Inflammatory macrophage treated with lipopolysaccharide for 4 hours (primary cell): Measurements from ENCODE around the gene TRMT2A.
"Not testable (repeated sequence)": the region's sequence is repeated elsewhere in the genome, so short reads cannot be mapped to it uniquely, and the experiment has no call there.

ENCODE experiments used
- DNase-seq: peaks from one replicate; pipeline ENCODE4 v3.0.0-alpha.2; 2020

The TRMT2A gene

DNA sequence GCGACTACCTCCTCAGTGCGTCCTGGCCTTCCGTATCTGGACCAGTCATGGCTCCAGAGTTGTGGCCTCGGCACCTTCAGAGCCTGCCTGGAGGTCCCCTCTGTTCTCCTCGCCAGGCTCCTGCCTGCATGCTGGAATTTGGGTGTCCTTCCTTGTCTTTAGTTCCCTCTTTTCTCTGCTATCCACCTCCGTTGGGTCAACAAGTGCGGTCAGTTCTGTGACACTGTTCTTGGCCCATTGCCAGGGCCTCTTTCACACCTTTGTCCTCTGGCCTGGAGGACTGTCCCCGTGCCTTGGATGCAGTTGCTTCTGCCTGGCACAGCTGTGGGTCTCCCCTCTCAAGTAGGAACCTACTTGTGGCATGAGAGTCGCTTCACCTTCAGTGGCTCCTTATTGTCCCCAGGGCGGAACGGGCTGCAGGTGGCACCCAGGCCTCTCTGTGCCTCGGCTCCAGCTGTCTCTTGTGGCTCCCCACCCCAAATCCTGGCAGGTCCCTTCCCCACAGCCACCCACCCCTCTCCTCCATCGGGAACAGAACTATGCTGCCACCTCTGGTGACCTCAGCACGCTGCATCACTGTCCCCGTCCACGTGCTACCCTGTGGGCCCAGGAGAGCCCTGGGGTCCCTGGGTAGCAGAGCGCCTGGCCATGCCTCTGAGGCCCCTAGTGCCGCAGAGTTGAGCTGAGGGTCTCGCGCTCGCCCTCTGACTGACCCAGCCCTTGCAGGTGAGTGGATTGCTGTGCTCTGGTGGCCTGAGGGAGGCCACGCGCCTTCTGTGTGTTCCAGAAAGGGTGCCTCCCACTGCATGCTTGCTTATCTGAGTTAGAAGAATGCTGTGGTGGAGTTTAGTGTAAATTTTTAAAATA lies 32.2 kb downstream of the TRMT2A start:
- DNase-seq = no peak

DNA sequence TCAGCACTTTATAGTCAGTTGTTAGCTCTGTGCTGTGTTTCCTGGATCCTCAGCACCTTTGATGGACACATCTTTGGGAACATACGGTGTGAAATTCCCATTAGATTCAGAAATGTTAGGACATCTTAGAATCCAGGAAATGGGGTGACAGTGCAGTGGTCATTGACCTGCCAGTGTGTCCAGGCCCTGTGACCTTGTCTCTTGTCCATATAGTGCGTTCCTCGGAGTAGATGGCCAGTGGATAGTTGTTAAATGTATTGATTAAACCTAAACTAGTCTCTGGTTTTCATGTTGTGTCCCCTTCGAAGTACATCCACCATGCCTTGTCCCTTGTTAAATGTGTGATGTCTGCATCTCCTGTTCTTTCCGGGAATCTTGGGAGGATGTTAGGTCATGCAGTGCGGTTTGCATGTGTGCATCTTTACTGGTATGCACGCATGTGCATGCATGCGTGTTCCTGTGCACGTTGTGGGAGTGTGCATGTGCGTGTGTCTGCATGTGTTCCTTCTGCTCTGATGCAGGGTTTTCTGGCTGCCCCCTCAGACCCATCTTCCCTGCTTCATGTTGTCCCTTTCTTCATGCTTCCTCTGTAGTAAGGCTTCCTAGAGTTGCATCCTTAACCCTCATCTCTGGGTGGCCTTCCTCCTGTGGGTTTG lies 33.0 kb downstream of the TRMT2A start:
- DNase-seq = no peak

DNA sequence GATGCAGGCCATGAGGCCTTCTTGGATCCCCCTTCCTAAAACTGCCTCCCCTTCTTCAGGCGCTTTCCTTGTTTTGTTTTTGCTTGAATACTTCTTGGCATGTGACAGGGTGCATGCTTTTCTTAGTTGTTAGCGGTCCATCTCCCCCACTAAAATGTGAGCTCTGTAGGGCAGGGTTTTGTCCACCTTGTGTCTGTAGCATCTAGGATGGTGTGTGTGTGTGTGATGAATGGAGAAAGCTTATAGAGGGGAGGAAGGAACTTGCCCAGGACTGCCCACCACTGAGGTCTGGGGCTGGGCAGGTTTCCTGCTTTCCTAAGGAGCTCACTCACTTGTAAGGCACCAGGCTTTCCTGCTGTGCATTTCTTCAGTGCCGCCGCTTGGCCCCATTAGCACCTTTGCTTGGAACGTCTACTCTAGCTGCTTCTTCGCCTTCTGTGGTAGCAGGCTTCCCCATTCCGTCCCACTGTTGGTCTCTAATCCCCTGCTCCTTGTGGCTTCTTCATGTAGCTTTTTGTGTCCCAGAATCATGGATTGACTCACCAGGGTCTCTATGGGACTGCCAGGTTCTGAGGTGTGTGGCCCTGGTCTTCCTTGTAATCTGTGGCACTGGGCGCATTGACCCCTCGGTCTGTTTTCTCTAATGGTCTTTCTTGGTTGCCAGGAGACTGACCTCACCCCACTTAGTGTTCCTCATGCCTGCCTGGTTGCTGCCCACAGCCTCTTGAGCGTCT lies 33.7 kb downstream of the TRMT2A start:
- DNase-seq = no peak

DNA sequence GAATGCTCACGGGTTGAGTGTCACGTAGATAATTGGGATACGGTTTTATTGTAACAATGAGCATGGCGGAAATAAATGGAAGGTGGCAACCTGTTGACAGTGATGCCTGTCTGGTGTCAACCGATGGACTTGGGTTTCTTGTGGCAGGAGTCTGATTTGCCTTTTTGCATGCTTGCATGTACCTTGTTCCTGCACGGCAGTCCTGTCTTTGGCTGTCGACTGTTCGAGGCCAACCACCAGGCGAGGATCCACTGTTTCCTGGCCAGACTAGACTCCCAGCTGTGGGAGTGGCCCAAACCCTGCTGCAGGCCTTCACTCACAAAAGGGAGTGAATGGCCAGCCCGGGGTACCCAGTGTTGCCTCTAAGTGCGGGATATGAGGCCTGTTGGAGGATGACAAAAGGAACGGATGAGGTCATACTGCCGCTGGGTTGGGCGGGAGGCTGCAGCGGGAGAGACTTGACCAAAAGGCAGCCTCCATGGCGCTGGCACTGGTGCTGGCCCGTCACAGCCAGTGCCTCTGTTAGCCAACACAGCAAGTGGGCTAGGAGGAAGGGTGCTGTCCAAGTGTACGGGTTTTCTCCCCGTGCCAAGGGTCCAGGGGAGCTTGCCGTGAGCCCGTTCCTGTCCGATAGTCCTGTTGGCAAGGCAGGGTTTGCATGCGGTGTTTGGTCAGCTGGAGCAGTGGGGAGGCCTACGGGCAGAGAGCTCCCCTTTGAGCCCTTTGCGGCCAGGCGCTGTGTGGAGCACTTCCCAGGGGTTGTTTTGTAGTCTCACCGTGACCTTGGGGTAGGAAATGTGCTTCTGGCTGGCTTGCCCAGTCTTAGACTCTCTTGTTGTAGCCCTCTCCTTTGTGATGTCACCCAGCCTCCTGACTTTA lies 36.0 kb downstream of the TRMT2A start:
- DNase-seq = peak; percentile 5

DNA sequence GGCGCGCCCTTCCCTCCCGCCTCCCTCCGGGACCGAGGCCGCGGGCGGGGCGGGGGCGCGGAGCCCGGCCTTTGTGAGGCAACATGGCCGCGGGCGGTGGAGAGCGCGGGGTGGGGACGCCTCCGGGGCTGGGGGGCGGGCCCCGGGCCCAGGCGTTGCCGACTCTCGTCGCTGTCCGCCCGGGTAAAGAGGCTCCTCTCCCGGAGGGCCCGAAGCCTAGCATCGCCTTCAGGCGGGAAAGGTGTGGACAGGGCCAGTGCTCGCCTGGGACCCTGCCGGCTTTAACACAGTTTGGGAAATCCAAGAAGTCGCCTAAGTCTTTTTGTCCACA lies 36.6 kb downstream of the TRMT2A start:
- DNase-seq = peak; percentile 56

DNA sequence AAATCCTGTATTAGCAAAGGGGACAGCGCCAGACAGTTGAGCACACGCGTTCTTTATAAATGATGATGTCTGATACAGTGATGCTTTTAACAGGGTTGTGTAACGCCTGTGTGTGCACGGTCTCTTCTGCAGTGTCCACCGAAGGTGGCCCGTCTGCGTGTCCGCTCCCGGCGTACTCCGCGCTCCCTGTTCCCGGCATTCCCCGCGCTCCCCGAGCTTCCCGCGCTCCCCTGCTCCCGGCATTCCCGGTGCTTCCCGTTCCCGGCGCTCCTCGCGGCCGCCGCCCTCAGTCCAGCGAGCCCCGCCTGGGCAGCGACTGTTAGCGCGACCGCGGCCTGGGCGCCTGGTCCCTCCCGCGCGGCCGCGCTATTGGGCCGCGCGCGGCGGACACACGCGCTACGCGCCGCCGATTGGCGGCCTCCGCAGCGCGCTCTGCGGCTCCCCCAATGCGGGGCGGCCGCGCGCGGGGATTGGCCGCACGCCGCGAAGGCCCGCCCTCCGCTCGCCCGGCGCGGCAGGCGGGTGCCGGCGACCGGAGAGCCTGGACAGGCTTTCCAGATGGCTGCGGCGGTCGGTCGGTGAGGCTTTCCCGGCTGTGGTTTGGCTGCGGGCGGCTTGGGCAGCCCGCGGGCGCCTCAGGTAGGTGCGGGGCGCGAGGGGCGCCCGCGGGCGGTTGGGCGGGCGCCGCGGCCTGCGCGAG lies 37.1 kb downstream of the TRMT2A start, which contains the start of gene DGCR8:
TSS of gene DGCR8 (plus strand) at position 497 of the 700 bp plus-strand sequence. CDS start 5,723 bp downstream, outside the sequence.
- DNase-seq = peak; percentile 91

DNA sequence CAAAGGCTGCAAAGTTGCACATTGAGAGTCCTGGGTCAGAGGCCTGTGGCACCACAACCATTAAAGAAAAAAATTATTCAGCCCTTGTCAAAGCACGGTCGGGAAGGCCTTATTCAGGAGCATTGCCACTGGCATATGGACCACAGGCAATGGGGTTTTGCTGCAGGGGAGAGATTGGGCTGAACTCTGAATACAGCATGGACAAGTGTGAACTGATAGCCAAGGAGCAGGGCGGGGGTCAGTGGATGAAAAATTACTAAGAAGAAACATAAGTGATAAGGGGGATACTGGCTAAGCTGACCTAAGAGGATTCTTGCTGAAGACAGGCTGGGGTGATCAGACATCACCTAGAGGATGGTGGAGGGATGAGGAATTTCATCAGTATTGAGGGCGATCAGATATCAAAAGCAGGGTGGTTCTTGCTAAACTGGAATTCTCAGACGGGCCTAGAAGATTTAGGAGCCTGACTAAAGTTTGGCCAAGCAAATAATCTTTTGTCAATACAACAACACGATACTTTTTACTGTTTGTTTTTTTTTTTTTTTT lies 40.3 kb downstream of the TRMT2A start:
- no peak for DNase-seq

DNA sequence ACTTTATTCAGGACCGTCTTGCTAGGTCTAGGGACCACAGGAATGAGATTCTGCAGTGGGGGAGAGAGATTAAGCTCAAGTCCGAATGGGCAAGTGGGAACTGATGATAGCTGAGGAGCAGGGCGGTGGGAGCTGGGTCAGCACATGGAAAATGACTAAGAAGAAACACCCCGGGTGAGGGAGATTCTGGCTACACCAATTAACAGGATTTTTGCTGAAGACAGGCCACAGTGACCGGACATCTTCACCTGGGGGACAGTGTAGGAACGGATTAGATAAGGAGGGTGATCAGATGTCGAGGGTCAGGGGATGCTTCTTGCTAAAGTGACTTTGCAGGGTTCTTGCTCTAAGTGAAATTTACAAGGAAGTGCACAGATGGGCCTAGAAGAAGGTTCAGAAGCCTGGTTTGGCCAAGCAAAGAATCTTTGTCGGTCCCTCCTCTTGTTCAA lies 45.5 kb downstream of the TRMT2A start:
- no peak for DNase-seq

DNA sequence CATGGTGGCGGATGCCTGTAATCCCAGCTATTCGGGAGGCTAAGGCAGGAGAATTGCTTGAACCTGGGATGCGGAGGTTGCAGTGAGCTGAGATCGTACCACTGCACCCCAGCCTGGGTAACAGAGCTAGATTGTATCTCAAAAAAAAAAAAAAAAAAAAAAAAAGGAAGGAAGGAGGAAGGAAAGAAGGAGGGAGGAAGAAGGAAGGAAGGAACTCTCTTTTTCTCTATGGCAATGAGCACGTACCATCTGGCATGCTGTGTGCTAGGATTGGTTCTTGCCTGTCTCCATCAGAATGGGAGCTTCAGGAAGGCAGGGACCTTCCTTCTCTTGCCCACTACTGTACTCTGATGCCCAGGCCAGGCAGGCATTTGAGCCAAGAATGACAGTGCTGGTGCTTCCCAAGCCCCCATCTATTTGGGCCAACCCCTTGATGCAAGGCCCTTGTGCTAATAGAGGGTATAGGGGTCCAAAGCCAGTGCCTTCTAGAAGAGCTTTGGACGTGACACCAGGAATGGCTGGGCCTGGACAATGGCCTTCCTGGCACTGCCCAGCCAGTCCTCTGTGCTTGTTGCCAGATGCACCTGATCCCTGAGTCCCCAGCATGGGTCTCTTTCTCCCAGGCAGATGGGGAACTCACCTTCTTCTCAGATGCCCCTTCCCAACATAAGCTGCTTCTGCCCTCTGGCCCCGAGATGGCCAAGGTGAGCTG lies 47.5 kb downstream of the TRMT2A start:
- DNase-seq = no peak

DNA sequence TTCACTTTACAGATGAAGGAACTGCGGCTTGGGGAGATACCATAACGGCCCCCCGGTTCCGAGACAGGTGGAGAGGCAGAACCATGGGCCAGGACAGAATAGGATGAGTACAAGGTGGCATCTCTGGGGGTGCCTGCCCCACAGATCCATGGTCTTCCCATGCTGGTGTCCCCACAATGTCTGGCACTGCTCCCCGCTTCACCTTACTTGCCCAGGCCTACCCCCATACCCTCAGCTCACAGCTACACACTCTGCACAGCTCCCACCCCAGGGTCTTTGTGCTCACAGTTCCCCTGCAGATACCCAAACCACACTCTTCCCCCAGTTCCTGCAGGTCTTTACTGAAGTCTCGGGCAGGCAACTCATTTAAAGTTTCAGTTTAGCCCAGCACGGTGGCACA lies 48.4 kb downstream of the TRMT2A start:
- no peak for DNase-seq

DNA sequence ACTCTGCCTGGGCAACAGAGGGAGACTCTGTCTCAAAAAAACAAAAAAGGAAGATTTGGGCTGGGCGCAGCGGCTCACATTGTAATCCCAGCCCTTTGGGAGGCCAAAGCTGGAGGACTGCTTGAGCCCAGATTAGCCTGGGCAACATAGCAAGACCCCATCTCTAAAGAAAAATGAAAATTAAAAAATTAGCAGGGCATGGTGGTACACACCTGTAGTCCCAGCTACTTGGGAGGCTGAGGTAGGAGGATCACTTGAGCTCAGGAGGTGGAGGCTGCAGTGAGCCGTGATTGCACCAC lies 49.7 kb downstream of the TRMT2A start:
- DNase-seq = not testable (repeated sequence)

DNA sequence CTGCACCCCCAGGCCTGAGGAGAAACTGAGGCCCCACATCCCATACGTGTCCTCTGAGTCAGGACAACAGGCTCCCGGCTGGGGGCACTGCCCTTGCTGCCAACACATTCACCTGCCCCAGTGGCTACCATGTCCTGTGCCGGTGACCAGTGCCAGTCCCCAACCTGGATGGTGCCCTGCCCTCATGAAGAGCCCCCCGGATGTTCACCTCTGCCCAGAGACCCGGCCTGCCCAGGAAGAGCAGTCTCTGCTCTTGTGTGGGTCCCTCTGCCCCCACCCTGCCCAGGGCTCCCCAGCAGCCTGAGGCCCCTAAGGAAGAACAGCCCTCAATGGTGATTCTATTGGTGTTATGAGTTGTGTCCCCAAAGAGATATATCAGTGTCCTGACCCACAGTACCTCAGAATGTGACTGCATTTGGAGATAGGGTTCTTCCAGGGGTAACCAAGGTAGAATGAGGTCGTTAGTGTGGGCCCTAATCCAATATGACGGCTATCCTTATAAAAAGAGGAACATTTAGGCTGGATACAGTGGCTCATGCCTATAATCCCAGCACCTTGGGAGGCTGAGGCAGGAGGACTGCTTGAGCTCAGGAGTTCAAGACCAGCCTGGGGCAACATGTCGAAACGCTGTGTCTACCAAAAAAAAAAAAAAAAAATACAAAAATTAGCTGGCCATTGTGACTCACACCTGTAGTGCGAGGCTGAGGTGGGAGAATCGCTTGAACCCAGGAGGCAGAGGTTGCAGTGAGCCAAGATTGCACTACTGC lies 50.2 kb downstream of the TRMT2A start:
- no peak for DNase-seq

DNA sequence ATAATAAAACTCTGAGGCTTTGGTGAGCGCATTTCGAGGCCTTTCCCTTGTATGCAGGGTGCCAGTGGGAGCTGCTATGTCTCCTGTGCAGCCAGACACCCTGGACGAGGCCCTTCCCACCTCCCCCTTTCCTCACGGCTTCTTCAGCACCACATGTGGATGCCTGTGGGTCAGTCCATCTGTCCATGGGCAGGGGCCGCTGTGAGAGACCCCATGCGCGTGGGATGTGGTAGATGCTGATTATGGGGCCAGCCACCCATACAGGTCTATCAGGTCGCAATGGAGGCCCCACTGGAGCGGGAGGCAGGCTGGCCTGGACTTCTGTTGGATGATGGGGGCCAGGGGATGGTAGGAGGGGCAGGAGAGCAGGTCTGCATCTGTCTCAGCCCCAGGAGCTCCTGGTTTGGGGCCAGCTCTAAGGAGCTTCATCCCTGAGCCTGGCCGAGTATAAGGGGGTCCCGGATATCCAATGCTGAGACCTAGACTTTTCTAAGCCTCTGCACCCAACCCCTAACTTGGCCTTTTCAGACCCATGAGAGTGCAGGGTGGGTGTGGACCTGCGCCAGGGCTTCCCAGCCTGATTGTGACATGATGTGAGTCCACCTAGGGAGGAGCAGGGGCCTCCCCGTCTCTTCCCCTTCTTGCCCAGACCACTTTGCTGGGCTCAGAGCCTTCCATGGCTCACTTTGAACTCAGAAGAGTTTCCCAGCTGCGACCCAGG lies 51.0 kb downstream of the TRMT2A start:
- no peak for DNase-seq

DNA sequence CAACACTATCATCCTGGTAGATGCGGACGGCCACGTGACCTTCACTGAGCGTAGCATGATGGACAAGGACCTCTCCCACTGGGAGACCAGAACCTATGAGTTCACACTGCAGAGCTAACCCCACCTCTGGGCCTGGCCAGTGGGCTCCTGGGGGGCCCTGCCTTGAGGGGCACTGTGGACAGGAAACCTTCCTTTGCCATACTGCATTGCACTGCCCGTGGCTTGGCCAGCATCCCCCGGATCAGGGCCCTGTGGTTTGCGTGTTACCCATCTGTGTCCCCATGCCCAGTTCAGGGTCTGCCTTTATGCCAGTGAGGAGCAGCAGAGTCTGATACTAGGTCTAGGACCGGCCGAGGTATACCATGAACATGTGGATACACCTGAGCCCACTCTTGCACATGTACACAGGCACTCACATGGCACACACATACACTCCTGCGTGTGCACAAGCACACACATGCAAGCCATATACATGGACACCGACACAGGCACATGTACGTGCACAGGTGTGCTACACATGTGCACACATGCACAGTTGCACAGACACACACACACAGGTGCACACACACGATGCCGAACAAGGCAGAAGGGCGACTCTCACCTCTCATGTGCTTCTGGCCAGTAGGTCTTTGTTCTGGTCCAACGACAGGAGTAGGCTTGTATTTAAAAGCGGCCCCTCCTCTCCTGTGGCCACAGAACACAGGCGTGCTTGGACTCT lies 52.3 kb downstream of the TRMT2A start:
- no peak for DNase-seq

DNA sequence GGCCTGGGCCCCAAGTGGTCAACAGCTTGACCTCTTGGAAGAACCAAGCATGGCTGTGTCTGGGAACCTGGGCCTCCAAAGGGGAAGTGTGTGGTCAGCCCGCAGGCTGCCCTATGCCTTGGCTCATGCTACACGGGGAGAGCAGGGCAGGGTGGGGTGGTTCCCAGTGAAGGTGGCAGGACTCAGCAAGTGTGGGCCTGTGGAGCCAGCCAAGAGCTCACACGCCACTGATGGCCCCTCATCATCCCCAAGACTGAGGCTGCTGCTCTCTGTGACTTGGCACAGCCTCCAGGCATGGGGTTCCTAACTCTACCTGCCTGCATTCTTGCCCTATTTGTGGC lies 52.9 kb downstream of the TRMT2A start:
- no peak for DNase-seq

DNA sequence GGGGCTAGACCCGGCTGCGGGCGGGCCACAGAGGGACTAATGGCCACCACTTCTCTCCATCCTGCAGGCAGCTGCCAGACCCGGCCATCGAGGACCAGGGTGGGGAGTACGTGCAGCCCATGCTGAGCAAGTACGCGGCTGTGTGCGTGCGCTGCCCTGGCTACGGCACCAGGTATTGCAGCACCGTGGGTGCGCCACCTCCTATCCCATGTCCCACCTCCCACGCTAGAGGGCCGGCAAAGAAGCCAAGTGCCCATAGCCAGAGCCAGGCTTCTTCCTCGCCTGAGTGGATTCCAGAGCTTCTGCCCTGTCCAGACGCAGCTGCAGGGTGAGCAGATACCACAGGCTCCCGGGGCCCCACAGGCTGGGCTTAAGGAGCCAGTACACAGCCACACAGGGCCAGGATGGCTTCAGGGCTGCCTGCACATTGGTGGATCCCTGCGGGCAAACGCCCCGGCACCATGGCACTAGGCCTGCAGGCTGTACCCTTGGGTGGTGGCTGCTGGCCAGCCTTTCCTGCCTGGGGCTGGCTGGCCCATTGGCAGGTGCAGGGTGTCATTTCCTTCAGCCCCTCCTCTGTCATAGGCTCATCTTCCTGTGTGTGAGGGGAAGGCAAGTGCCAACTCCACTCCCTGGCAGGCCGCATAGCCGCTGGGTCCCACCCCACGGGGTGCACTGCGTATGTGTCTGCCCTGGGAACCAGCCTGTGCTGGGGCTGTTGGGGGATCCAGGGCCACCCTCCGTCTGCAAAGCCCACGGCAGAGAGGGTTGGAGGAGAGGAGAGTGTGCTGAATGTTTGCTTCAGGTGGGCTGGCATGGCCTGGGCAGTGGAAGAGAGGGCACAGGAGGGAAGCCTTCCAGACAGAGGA lies 53.5 kb downstream of the TRMT2A start:
- no peak for DNase-seq

DNA sequence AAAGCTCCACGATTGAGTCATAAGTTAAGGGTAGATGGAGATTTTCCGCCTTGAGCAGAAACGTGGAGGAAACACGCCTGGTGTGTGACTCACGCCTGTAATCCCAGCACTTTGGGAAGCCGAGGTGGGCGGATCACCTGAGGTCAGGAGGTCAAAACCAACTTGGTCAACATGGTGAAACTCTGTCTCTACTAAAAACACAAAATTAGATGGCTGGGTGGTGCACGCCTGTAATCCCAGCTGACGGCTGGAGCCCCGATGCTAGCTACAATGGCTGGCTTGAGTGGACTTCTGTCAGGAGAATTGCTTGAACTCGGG lies 54.3 kb downstream of the TRMT2A start:
- no peak for DNase-seq

DNA sequence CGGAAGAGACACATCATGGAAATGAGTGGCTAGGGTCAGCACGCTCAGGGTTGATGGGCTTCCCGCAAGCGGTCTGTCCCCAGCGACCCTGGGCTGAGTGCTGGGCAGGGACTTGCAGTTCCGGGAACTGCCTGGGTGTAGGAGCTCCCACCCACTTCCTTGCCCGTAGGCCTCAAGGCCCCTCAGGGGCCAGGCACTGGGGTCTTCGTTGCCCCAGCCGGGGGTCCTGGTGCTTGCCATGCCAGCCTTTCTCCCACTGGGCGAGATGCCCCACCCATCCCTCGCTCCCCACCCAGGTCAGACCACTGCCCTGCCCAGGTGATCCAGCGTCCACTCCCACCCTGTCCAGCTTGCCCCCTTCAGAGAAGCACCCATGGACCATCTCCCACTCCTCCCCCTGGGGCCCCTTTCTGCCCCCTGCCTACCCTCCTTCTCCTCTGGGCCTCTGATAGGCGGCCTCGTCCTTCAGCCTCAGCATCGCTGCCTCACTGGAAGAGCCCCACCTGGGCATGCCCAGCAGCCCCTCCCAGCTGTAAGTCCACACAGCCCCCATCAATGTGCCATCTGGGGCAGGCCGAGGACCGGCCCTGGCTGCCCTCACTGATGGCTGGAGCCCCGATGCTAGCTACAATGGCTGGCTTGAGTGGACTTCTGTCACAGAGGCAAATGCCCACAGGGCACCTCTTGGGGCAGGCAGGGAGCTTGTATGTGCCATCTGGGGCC lies 54.8 kb downstream of the TRMT2A start:
- no peak for DNase-seq
